Mesenchymal stem cell (in vitro differentiated cells and primary cell): ENCODE results near the gene NDUFS1.
"Not testable (repeated sequence)": the region's sequence is repeated elsewhere in the genome, so short reads cannot be mapped to it uniquely, and the experiment has no call there.

Source experiments
- DNase-seq: peaks from one replicate; pipeline ENCODE4 v3.0.0-alpha.2; 2013
- H2AFZ ChIP-seq: one replicate; pipeline ENCODE4 v1.6.1; 2013; ENCODE audit warnings: low read depth, mild to moderate bottlenecking, control low read depth, inconsistent platforms, low read length, moderate library complexity
- H2AK5ac ChIP-seq: 2 replicates; pipeline ENCODE4 v1.6.1; 2013; ENCODE audit warnings: low read length, moderate library complexity, mild to moderate bottlenecking, inconsistent platforms; ENCODE audit not compliant: severe bottlenecking
- H2BK120ac ChIP-seq: one replicate; pipeline ENCODE4 v1.6.1; 2013; ENCODE audit warnings: low read depth, mild to moderate bottlenecking, inconsistent platforms, low read length, moderate library complexity
- H2BK12ac ChIP-seq, 2 experiments: one replicate each; pipeline ENCODE4 v1.6.1; 2013; ENCODE audit warnings: inconsistent platforms in 2 of 2, low read length in 2 of 2, mild to moderate bottlenecking in 2 of 2, moderate library complexity in 2 of 2, control low read depth in 1 of 2
- H2BK15ac ChIP-seq: one replicate; pipeline ENCODE4 v1.6.1; 2013; ENCODE audit warnings: mild to moderate bottlenecking, low read depth, inconsistent platforms; ENCODE audit not compliant: poor library complexity, severe bottlenecking
- H2BK5ac ChIP-seq: 2 replicates; pipeline ENCODE4 v1.6.1; 2013; ENCODE audit warnings: low read depth, mild to moderate bottlenecking, low read length, control low read depth, inconsistent platforms; ENCODE audit not compliant: poor library complexity, severe bottlenecking
- H3K14ac ChIP-seq, 2 experiments: one replicate each; pipeline ENCODE4 v1.6.1; 2013; ENCODE audit warnings: inconsistent platforms in 2 of 2, low read length in 2 of 2, control low read depth in 1 of 2, mild to moderate bottlenecking in 1 of 2, moderate library complexity in 1 of 2
- H3K18ac ChIP-seq, 2 experiments: one replicate each; pipeline ENCODE4 v1.6.1; 2013; ENCODE audit warnings: inconsistent platforms in 2 of 2, low read length in 2 of 2, control low read depth in 1 of 2, low read depth in 1 of 2, mild to moderate bottlenecking in 1 of 2
- H3K23ac ChIP-seq, 2 experiments: one replicate each; pipeline ENCODE4 v1.6.1; 2013; ENCODE audit warnings: inconsistent platforms in 2 of 2, low read length in 2 of 2, mild to moderate bottlenecking in 2 of 2, moderate library complexity in 2 of 2, control low read depth in 1 of 2
- H3K27ac ChIP-seq: 2 replicates; pipeline ENCODE4 v1.5.1; 2013; ENCODE audit warnings: mild to moderate bottlenecking, moderate library complexity, low read length, control low read depth, inconsistent platforms; ENCODE audit not compliant: poor library complexity, severe bottlenecking
- H3K27me3 ChIP-seq, 2 experiments: 2 replicates each; pipeline versions ENCODE4 v1.6.1 to v1.7.0; 2013; ENCODE audit warnings: low read length in 2 of 2, mild to moderate bottlenecking in 2 of 2, moderate library complexity in 2 of 2, control low read depth in 1 of 2, inconsistent platforms in 1 of 2; ENCODE audit not compliant: control insufficient read depth in 1 of 2, insufficient read depth in 1 of 2
- H3K36me3 ChIP-seq, 2 experiments: 2 replicates each; pipeline versions ENCODE4 v1.6.1 to v1.7.0; 2013; ENCODE audit warnings: low read length in 2 of 2, control low read depth in 1 of 2, inconsistent platforms in 1 of 2, low read depth in 1 of 2, mild to moderate bottlenecking in 1 of 2; ENCODE audit not compliant: insufficient read depth in 2 of 2, control insufficient read depth in 1 of 2
- H3K4ac ChIP-seq, 2 experiments: one replicate each; pipeline ENCODE4 v1.6.1; 2013; ENCODE audit warnings: inconsistent platforms in 2 of 2, low read length in 2 of 2, mild to moderate bottlenecking in 2 of 2, moderate library complexity in 2 of 2, control low read depth in 1 of 2, low read depth in 1 of 2
- H3K4me1 ChIP-seq: 2 replicates; pipeline ENCODE4 v1.6.1; 2013; ENCODE audit warnings: low read depth, low read length, control low read depth; ENCODE audit not compliant: control insufficient read depth, insufficient read depth
- H3K4me2 ChIP-seq: 2 replicates; pipeline ENCODE4 v1.6.1; 2013; ENCODE audit warnings: low read length, mild to moderate bottlenecking, inconsistent platforms; ENCODE audit not compliant: poor library complexity, severe bottlenecking
- H3K4me3 ChIP-seq, 2 experiments: 2 replicates each; pipeline versions ENCODE4 v1.5.1 to v1.7.0; 2013; ENCODE audit warnings: low read length in 2 of 2, mild to moderate bottlenecking in 2 of 2, control low read depth in 1 of 2, low read depth in 1 of 2; ENCODE audit not compliant: insufficient read depth in 1 of 2
- H3K79me1 ChIP-seq: replicated peaks from 2 replicates; pipeline ENCODE4 v1.6.1; 2013; ENCODE audit warnings: mild to moderate bottlenecking, control low read depth, low read length, inconsistent platforms; ENCODE audit not compliant: poor library complexity, severe bottlenecking
- H3K9ac ChIP-seq: 2 replicates; pipeline ENCODE4 v1.7.0; 2013; ENCODE audit warnings: mild to moderate bottlenecking, low read length, moderate library complexity
- H3K9me3 ChIP-seq: 2 replicates; pipeline ENCODE4 v1.7.0; 2013; ENCODE audit warnings: mild to moderate bottlenecking, low read length; ENCODE audit not compliant: control insufficient read depth
- H4K8ac ChIP-seq: one replicate; pipeline ENCODE4 v1.6.1; 2013; ENCODE audit warnings: inconsistent platforms, mild to moderate bottlenecking, low read length, moderate library complexity
- H4K91ac ChIP-seq: one replicate; pipeline ENCODE4 v1.6.1; 2013; ENCODE audit warnings: mild to moderate bottlenecking, low read length, inconsistent platforms
- WGBS: methylation state at CpG from one replicate; pipeline ENCODE4 v1.1.7; 2013; ENCODE audit warnings: mixed read lengths; 5-methylcytosine and 5-hydroxymethylcytosine counted together

NDUFS1 gene

GRCh38 chr2:206173147-206173546 lies 13.9 kb upstream of the NDUFS1 start:
- H3K4me1 ChIP-seq, result no peaks in the 10 kb centered on the region
- no peak overlapping the region for H4K8ac ChIP-seq
- H3K79me1 ChIP-seq, result no peaks in the 10 kb centered on the region
- H2AFZ ChIP-seq, result no peak overlapping the region
- no peak overlapping the region for H4K91ac ChIP-seq
- H3K36me3 ChIP-seq, result peaks cover 0 to 8% of the 10 kb centered on the region in 2 experiments
- no peak overlapping the region for H2BK120ac ChIP-seq
- H3K14ac ChIP-seq, result no peak overlapping the region
- H3K23ac ChIP-seq, result no peak overlapping the region
- no peak overlapping the region for H3K18ac ChIP-seq
- H3K9me3 ChIP-seq, result no peaks in the 10 kb centered on the region
- no peak overlapping the region for H2BK15ac ChIP-seq
- no peak overlapping the region for H2AK5ac ChIP-seq
- H3K4me3 ChIP-seq, result no peak overlapping the region
- no peak overlapping the region for H2BK5ac ChIP-seq
- no peak overlapping the region for H3K27ac ChIP-seq
- WGBS, result 98% methylated on average over 3 of the region's 4 CpGs
- no peak overlapping the region for H3K4ac ChIP-seq
- H3K4me2 ChIP-seq, result no peak overlapping the region
- no peak for DNase-seq
- H2BK12ac ChIP-seq, result no peak overlapping the region
- no peaks in the 10 kb centered on the region for H3K27me3 ChIP-seq
- no peak overlapping the region for H3K9ac ChIP-seq

- 100% methylated on average over 16 of the region's 52 CpGs for WGBS
- not testable (repeated sequence) for H3K4me2 ChIP-seq, H4K8ac ChIP-seq, H3K79me1 ChIP-seq, H4K91ac ChIP-seq, H3K23ac ChIP-seq, H3K4me3 ChIP-seq, H3K9ac ChIP-seq, H3K4ac ChIP-seq, DNase-seq, H2BK12ac ChIP-seq, H2BK15ac ChIP-seq, H3K14ac ChIP-seq, H3K27ac ChIP-seq, H3K9me3 ChIP-seq, H3K18ac ChIP-seq, H2AFZ ChIP-seq, H2BK5ac ChIP-seq, H3K27me3 ChIP-seq, H2AK5ac ChIP-seq, H3K4me1 ChIP-seq, H2BK120ac ChIP-seq
- peaks cover 10 to 12% of the 10 kb centered on the region in 2 experiments for H3K36me3 ChIP-seq
These were observed 12.6 kb upstream of the NDUFS1 start for GRCh38 chr2:206171624-206172397.

DNA sequence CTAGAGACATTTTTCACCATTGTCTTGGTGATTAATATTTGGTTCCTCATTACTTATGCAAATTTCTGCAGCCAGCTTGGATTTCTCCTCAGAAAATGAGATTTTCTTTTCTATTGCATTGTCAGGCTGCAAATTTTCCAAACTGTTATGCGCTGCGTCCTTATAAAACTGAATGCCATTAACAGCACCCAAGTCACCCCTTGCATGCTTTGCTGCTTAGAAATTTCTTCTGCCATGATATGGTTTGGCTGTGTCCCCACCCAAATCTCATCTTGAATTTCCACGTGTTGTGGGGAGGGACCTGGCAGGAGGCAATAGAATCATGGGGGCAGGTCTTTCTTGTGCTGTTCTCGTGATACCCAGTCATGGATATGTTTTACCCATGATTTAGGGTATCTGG lies 9.0 kb upstream of the NDUFS1 start:
- not testable (repeated sequence) for H3K23ac ChIP-seq, H3K18ac ChIP-seq, H3K27me3 ChIP-seq, H2BK5ac ChIP-seq, H2BK15ac ChIP-seq, H3K79me1 ChIP-seq, H3K14ac ChIP-seq, H2AK5ac ChIP-seq, H3K4ac ChIP-seq, H3K4me2 ChIP-seq, H2BK120ac ChIP-seq, H2AFZ ChIP-seq, H4K8ac ChIP-seq, DNase-seq, H3K4me3 ChIP-seq, H3K9me3 ChIP-seq, H3K9ac ChIP-seq, H2BK12ac ChIP-seq, H4K91ac ChIP-seq, H3K4me1 ChIP-seq, H3K27ac ChIP-seq
- H3K36me3 ChIP-seq, result peaks cover 13 to 23% of the 10 kb centered on the region in 2 experiments
- 97% methylated on average over 4 of the region's 4 CpGs for WGBS

GRCh38 chr2:206164261-206164862 lies 5.1 kb upstream of the NDUFS1 start:
- H3K4ac ChIP-seq, result no peak overlapping the region
- H3K4me2 ChIP-seq, result no peak overlapping the region
- no peaks in the 10 kb centered on the region for H3K9me3 ChIP-seq
- 94% methylated on average over 2 of the region's 2 CpGs for WGBS
- no peak overlapping the region for H4K91ac ChIP-seq
- peaks cover 23 to 49% of the 10 kb centered on the region in 2 experiments for H3K36me3 ChIP-seq
- H3K18ac ChIP-seq, result no peak overlapping the region
- no peak overlapping the region for H2AFZ ChIP-seq
- no peak overlapping the region for H3K23ac ChIP-seq
- H2BK12ac ChIP-seq, result no peak overlapping the region
- no peak overlapping the region for H2AK5ac ChIP-seq
- no peak overlapping the region for H3K4me3 ChIP-seq
- no peak overlapping the region for H4K8ac ChIP-seq
- H3K27me3 ChIP-seq, result no peaks in the 10 kb centered on the region
- H3K9ac ChIP-seq, result peak overlapping the region; percentile 61
- H3K27ac ChIP-seq, result no peak overlapping the region
- no peak overlapping the region for H2BK5ac ChIP-seq
- H2BK120ac ChIP-seq, result no peak overlapping the region
- no peak overlapping the region for H2BK15ac ChIP-seq
- no peak overlapping the region for H3K14ac ChIP-seq
- peak; percentile 59 for DNase-seq
- H3K79me1 ChIP-seq, result peaks cover 4% of the 10 kb centered on the region
- H3K4me1 ChIP-seq, result peaks cover 2% of the 10 kb centered on the region
